WTC11 (cell line): ENCODE results near the gene SLC30A4. TPM values are rescaled to one million over a fixed set of nuclear protein-coding genes. Genes with fewer than 3 reads are reported as not detected.

Source experiments
- ATAC-seq: fragments of 200-7000 bp; cut with Tn5 transposase; 2 replicates; pipeline ENCODE4 v1.10.0; 2021; ENCODE audit warnings: mild to moderate bottlenecking, moderate library complexity
- CTCF ChIA-PET: fragments of 300-600 bp; sonication (Branson Sonifier 250); formaldehyde crosslinking; loops from one replicate; lab custom pipeline; 2021; ENCODE audit warnings: antibody characterized with exemption; lab: Charles Lee
- POLR2A ChIA-PET: fragments of 350-600 bp; sonication (Branson Sonifier 250); formaldehyde crosslinking; loops from one replicate; lab custom pipeline; 2021; ENCODE audit warnings: antibody characterized with exemption; lab: Charles Lee
- DNase-seq: peaks from one replicate; pipeline ENCODE4 v3.0.0; 2021; ENCODE audit warnings: low spot score
- H3K27ac Mint-ChIP-seq: 2 replicates; pipeline ENCODE4 v1.8.0; 2021; ENCODE audit warnings: mixed read lengths
- H3K27me3 Mint-ChIP-seq: 2 replicates; pipeline ENCODE4 v1.8.0; 2021; ENCODE audit warnings: low read depth, mild to moderate bottlenecking, moderate library complexity, mixed read lengths
- H3K36me3 Mint-ChIP-seq: 2 replicates; pipeline ENCODE4 v1.8.0; 2021; ENCODE audit warnings: mixed read lengths
- H3K4me1 Mint-ChIP-seq: 2 replicates; pipeline ENCODE4 v1.8.0; 2022; ENCODE audit warnings: mixed read lengths
- H3K4me3 Mint-ChIP-seq: 2 replicates; pipeline ENCODE4 v1.8.0; 2021; ENCODE audit warnings: mild to moderate bottlenecking, moderate library complexity, mixed read lengths
- H3K9me3 Mint-ChIP-seq: 2 replicates; pipeline ENCODE4 v1.8.0; 2021; ENCODE audit warnings: mixed read lengths
- CREB1 ChIP-seq: sonication (generic); formaldehyde crosslinking; IDR thresholded peaks from 2 replicates; pipeline ENCODE4 v1.8.0; 2023; ENCODE audit warnings: mild to moderate bottlenecking, missing genetic modification reagents
- GABPB1 ChIP-seq: sonication (generic); formaldehyde crosslinking; IDR thresholded peaks from 2 replicates; pipeline ENCODE4 v1.8.1; 2023; ENCODE audit warnings: mild to moderate bottlenecking, missing genetic modification reagents
- HMGXB4 ChIP-seq: sonication (generic); formaldehyde crosslinking; IDR thresholded peaks from 2 replicates; pipeline ENCODE4 v1.8.1; 2023; ENCODE audit warnings: mild to moderate bottlenecking, moderate library complexity, missing genetic modification reagents
- IRF1 ChIP-seq: sonication (generic); formaldehyde crosslinking; IDR thresholded peaks from 2 replicates; pipeline ENCODE4 v1.8.0; 2023; ENCODE audit warnings: missing genetic modification reagents
- KAT7 ChIP-seq: sonication (generic); formaldehyde crosslinking; IDR thresholded peaks from 2 replicates; pipeline ENCODE4 v1.8.1; 2023; ENCODE audit warnings: missing genetic modification reagents, mild to moderate bottlenecking, borderline replicate concordance
- NFE2L1 ChIP-seq: sonication (generic); formaldehyde crosslinking; IDR thresholded peaks from 2 replicates; pipeline ENCODE4 v1.8.1; 2023; ENCODE audit warnings: missing genetic modification reagents
- SMAD3 ChIP-seq: sonication (generic); formaldehyde crosslinking; IDR thresholded peaks from 2 replicates; pipeline ENCODE4 v1.8.0; 2022; ENCODE audit warnings: missing genetic modification reagents, mild to moderate bottlenecking, borderline replicate concordance
- SMAD4 ChIP-seq: sonication (generic); formaldehyde crosslinking; IDR thresholded peaks from 2 replicates; pipeline ENCODE4 v1.8.0; 2022; ENCODE audit warnings: mild to moderate bottlenecking, missing genetic modification reagents
- SOX15 ChIP-seq: fragments of 250-450 bp; sonication (Bioruptor Pico); IDR thresholded peaks from 2 replicates; pipeline ENCODE4 v1.9.0; 2021; ENCODE audit warnings: mild to moderate bottlenecking
- TCF7 ChIP-seq: sonication (generic); formaldehyde crosslinking; IDR thresholded peaks from 2 replicates; pipeline ENCODE4 v1.8.0; 2022; ENCODE audit warnings: mild to moderate bottlenecking, low read depth, missing genetic modification reagents, moderate library complexity
- TEAD1 ChIP-seq: sonication (generic); formaldehyde crosslinking; IDR thresholded peaks from 2 replicates; pipeline ENCODE4 v1.8.0; 2022; ENCODE audit warnings: mild to moderate bottlenecking, missing genetic modification reagents
- TEAD4 ChIP-seq: sonication (generic); formaldehyde crosslinking; IDR thresholded peaks from 2 replicates; pipeline ENCODE4 v1.8.0; 2022; ENCODE audit warnings: mild to moderate bottlenecking, missing genetic modification reagents
- ZBTB21 ChIP-seq: sonication (generic); formaldehyde crosslinking; IDR thresholded peaks from 2 replicates; pipeline ENCODE4 v1.8.1; 2023; ENCODE audit warnings: mild to moderate bottlenecking, missing genetic modification reagents, borderline replicate concordance
- ZNF396 ChIP-seq: fragments of 250-450 bp; sonication (Bioruptor Pico); IDR thresholded peaks from 2 replicates; pipeline ENCODE4 v1.8.0; 2021; ENCODE audit warnings: mild to moderate bottlenecking, moderate library complexity, borderline replicate concordance
- total RNA-seq: library from RNA; stranded (reverse); gene quantifications from 3 replicates; pipeline ENCODE4 v1.2.3, GENCODE V29; 2021
- TF ChIP-seq, protein P1 (sequence below): fragments of 250-450 bp; sonication (Bioruptor Pico); IDR thresholded peaks from 2 replicates; pipeline ENCODE4 v1.9.0; 2021; ENCODE audit warnings: moderate library complexity, mild to moderate bottlenecking, inconsistent platforms, borderline replicate concordance
- TF ChIP-seq, protein P2 (sequence below): sonication (generic); formaldehyde crosslinking; conservative IDR thresholded peaks from 2 replicates; pipeline ENCODE4 v1.8.1; 2023; ENCODE audit warnings: mild to moderate bottlenecking, low read depth, missing genetic modification reagents, moderate library complexity

The SLC30A4 gene
- total RNA-seq, 1 experiment from 2014 or later = 0.04 TPM

DNA sequence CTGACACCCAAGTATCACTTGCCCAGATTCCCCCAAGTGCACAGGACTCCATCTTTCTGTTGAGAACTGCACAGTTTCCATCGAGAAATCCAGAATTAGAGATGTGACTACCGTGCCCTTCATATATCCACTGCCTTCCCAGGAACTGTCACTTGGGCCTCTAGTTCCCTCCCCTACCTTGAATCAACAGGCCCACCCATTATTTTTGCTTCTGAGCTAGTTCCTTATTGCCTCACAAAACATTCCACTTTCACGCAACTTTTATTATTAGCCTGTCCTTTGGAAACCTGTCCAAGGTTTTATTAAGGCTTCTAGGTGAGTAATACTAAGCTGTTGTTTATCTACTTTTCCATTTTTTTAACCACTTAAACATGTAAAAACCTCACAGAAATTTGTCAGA lies 17.1 kb upstream of the SLC30A4 start:
- Mint-ChIP-seq H3K4me1 (peaks cover 8% of the 10 kb centered on the region), H3K4me3 (no peak overlapping the region), H3K36me3 (no peaks in the 10 kb centered on the region), H3K9me3 (no peaks in the 10 kb centered on the region), H3K27ac (no peak overlapping the region), H3K27me3 (peaks cover 6% of the 10 kb centered on the region; the same call in 1 of the 2 replicates)
- DNase-seq = no peak
- POLR2A ChIA-PET = no interaction called here
- TF ChIP-seq ZBTB21 (CRISPR knock-in tag) (no peak), TEAD4 (CRISPR knock-in tag) (no peak), TCF7 (CRISPR knock-in tag) (no peak)
- CTCF ChIA-PET = interaction anchor here (1.3 kb wide), 1 partner anchor 35 kb away, joined by 5 read pairs; no protein-coding TSS in a partner anchor
- no peak for ATAC-seq

DNA sequence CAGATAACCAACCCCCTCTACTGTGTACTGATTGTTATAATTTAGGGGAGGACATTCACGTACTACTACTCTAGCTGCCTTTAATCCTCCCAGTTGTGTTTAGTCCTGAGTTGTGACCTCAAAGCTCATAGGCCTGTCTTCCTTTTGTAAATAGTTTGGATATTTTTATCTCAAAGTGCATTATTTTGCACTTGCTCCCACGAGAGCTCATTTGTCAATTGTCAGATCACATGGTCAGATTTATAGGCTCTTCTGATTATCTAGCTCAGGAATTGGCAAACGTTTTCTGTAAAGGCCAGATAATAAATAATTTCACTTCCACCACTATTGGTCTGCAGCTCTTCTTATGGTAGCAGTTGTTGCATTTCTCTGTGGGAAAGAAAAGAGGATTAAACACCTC lies 14.4 kb upstream of the SLC30A4 start:
- no peak overlapping the region for H3K27ac Mint-ChIP-seq
- no peaks in the 10 kb centered on the region for H3K9me3 Mint-ChIP-seq
- peaks cover 8% of the 10 kb centered on the region for H3K4me1 Mint-ChIP-seq
- ChIA-PET POLR2A (interaction anchor here (0.6 to 0.8 kb wide), 2 partner anchors 9 to 286 kb away, joined by 3 read pairs; no protein-coding TSS in a partner anchor), CTCF (no interaction called here)
- no peak for ATAC-seq
- no peak overlapping the region for H3K4me3 Mint-ChIP-seq
- TF ChIP-seq NFE2L1 (CRISPR knock-in tag) = no peak
- H3K36me3 Mint-ChIP-seq = no peaks in the 10 kb centered on the region
- no peak for DNase-seq
- H3K27me3 Mint-ChIP-seq = peaks cover 12% of the 10 kb centered on the region

DNA sequence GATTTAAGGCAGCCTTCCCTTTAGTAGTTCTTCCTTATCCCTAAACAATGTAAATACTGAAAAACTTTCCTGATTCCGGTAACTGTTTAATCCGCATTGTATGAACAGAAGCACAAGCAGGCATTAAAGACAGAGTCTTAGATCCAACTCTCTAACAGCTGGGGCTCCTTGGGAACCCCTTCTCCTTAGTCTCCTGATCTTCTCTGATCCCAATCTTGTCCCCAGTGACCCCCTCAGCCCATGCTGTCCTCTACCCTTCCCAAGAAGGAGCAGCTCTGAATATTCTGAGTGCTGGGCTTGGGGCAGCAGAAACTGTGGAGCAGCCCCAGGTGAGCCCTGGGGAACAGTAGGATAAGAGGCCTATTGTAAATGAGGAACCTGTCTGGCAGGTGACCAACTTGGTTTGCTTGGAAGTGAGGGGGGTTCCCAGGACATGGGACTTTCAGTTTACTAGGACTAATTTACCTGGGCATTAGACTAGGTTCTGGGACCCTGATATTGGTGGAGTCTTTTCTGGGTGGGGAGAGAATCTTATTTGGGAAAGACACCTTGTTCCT lies 13.0 kb upstream of the SLC30A4 start:
- no peak for TF ChIP-seq HMGXB4 (CRISPR knock-in tag)
- TF ChIP-seq, protein P1, sequence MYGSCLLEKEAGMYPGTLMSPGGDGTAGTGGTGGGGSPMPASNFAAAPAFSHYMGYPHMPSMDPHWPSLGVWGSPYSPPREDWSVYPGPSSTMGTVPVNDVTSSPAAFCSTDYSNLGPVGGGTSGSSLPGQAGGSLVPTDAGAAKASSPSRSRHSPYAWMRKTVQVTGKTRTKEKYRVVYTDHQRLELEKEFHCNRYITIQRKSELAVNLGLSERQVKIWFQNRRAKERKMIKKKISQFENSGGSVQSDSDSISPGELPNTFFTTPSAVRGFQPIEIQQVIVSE (CRISPR knock-in tag) = no peak
- no peak for TF ChIP-seq SOX15
- TF ChIP-seq IRF1 (CRISPR knock-in tag) = no peak
- no peak for TF ChIP-seq NFE2L1 (CRISPR knock-in tag)
- no peak for TF ChIP-seq SMAD3 (CRISPR knock-in tag)
- TF ChIP-seq ZNF396 (CRISPR knock-in tag) = no peak
- no peak for TF ChIP-seq TEAD1 (CRISPR knock-in tag)
- TF ChIP-seq, protein P2, sequence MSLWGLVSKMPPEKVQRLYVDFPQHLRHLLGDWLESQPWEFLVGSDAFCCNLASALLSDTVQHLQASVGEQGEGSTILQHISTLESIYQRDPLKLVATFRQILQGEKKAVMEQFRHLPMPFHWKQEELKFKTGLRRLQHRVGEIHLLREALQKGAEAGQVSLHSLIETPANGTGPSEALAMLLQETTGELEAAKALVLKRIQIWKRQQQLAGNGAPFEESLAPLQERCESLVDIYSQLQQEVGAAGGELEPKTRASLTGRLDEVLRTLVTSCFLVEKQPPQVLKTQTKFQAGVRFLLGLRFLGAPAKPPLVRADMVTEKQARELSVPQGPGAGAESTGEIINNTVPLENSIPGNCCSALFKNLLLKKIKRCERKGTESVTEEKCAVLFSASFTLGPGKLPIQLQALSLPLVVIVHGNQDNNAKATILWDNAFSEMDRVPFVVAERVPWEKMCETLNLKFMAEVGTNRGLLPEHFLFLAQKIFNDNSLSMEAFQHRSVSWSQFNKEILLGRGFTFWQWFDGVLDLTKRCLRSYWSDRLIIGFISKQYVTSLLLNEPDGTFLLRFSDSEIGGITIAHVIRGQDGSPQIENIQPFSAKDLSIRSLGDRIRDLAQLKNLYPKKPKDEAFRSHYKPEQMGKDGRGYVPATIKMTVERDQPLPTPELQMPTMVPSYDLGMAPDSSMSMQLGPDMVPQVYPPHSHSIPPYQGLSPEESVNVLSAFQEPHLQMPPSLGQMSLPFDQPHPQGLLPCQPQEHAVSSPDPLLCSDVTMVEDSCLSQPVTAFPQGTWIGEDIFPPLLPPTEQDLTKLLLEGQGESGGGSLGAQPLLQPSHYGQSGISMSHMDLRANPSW (CRISPR knock-in tag) = no peak
- no peak for TF ChIP-seq SMAD4 (CRISPR knock-in tag)
- no peak for TF ChIP-seq GABPB1
- no peak for TF ChIP-seq KAT7
- TF ChIP-seq CREB1 (CRISPR knock-in tag) = no peak
- H3K4me3 Mint-ChIP-seq = no peak overlapping the region
- peaks cover 14% of the 10 kb centered on the region for H3K27me3 Mint-ChIP-seq
- no peak overlapping the region for H3K27ac Mint-ChIP-seq
- POLR2A ChIA-PET = no interaction called here
- peak; percentile 69 for ATAC-seq
- H3K4me1 Mint-ChIP-seq = peaks cover 8% of the 10 kb centered on the region
- CTCF ChIA-PET = interaction anchor here (0.8 to 1.6 kb wide), 2 partner anchors 38 to 78 kb away, joined by 3 to 7 read pairs; no protein-coding TSS in a partner anchor
- H3K36me3 Mint-ChIP-seq = no peaks in the 10 kb centered on the region
- DNase-seq = no peak
- H3K9me3 Mint-ChIP-seq = no peaks in the 10 kb centered on the region
